NB4 (cell line): ENCODE results near the gene TRAPPC2L.

ENCODE experiments used
- CTCF ChIP-seq: IDR thresholded peaks from one replicate; pipeline ENCODE4 v1.5.1; 2012; ENCODE audit warnings: low read depth, low read length
- POLR2A ChIP-seq: IDR thresholded peaks from 2 replicates; pipeline ENCODE4 v1.6.1; 2011; ENCODE audit warnings: mild to moderate bottlenecking; ENCODE audit not compliant: insufficient read length; ENCODE audit errors: extremely low read depth
- TF ChIP-seq, protein P1 (sequence below): IDR thresholded peaks from 2 replicates; pipeline ENCODE4 v1.6.1; 2011; ENCODE audit warnings: low read depth, low read length

DNA sequence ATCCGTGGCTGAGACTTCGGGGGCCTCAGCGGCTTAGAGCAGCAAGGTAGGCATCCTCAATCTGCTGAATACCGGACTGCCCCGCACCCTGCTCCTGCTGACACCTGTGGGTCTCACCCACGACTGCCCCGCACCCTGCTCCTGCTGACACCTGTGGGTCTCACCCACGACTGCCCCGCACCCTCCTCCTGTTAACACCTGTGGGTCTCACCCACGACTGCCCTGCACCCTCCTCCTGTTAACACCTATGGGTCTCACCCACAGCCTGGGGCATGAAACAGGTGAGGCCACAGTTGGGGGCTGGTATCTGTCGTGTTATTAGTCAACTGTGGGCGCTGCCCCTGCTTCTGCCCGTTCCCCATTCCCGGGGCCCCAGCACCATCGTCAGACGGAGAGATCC lies 45.8 kb downstream of the TRAPPC2L start:
- TF ChIP-seq CTCF, result no peak
- no peak for TF ChIP-seq POLR2A
- TF ChIP-seq, protein P1, sequence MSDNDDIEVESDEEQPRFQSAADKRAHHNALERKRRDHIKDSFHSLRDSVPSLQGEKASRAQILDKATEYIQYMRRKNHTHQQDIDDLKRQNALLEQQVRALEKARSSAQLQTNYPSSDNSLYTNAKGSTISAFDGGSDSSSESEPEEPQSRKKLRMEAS, result no peak
